SK-N-SH (cell line): ENCODE results near the gene SNX12. TPM values are rescaled to one million over a fixed set of nuclear protein-coding genes. Genes with fewer than 3 reads are reported as not detected.

ENCODE experiments used
- CTCF ChIA-PET: fragments of 300-600, 350-600 bp; formaldehyde crosslinking; extraction: SDS; loops from one replicate; lab custom pipeline; 2021; lab: Yijun Ruan, JAX
- POLR2A ChIA-PET: fragments of 350-600 bp; sonication (Branson Sonifier 250); formaldehyde crosslinking; extraction: SDS; loops from one replicate; lab custom pipeline; 2020; ENCODE audit warnings: antibody characterized with exemption, inconsistent platforms; lab: Yijun Ruan, JAX
- DNase-seq: peaks from one replicate; pipeline ENCODE4 v3.0.0; 2012
- H2AFZ ChIP-seq: fragments of 200-600 bp; sonication (generic); 2 replicates; pipeline ENCODE4 v1.8.1; 2016; ENCODE audit warnings: antibody characterized with exemption, mild to moderate bottlenecking, low read depth
- H3F3A ChIP-seq: fragments of 200-600 bp; sonication (generic); replicated peaks from 2 replicates; pipeline ENCODE3; 2016; ENCODE audit warnings: antibody characterized with exemption, mild to moderate bottlenecking; ENCODE audit not compliant: insufficient read depth
- H3K27ac ChIP-seq, 2 experiments: fragments of 200-500 bp in 1 of 2; fragments of 200-600 bp in 1 of 2; sonication (Bioruptor generic) in 1 of 2; sonication (generic), shearing (Covaris generic) in 1 of 2; 2 replicates each; pipeline versions ENCODE4 v1.5.1 to v1.6.1; 2014 to 2016; ENCODE audit warnings: low read depth in 2 of 2, inconsistent platforms in 1 of 2, low read length in 1 of 2, mild to moderate bottlenecking in 1 of 2, mixed read lengths in 1 of 2
- H3K27me3 ChIP-seq: fragments of 200-600 bp; sonication (generic), shearing (Covaris generic); 2 replicates; pipeline ENCODE4 v1.6.1; 2016; ENCODE audit warnings: mixed run types; ENCODE audit not compliant: insufficient read depth
- H3K36me3 ChIP-seq, 2 experiments: fragments of 200-500 bp in 1 of 2; fragments of 200-600 bp in 1 of 2; sonication (Bioruptor generic) in 1 of 2; sonication (generic) in 1 of 2; replicated peaks in 1 of 2; 2 replicates each; pipeline versions ENCODE3 to v1.5.1; 2014 to 2016; ENCODE audit warnings: low read length in 1 of 2, mild to moderate bottlenecking in 1 of 2; ENCODE audit not compliant: insufficient read depth in 2 of 2, control insufficient read depth in 1 of 2
- H3K4me1 ChIP-seq, 2 experiments: fragments of 200-500 bp in 1 of 2; fragments of 200-600 bp in 1 of 2; sonication (Bioruptor generic) in 1 of 2; sonication (generic), shearing (Covaris generic) in 1 of 2; 2 replicates each; pipeline versions ENCODE4 v1.5.1 to v1.6.1; 2014 to 2016; ENCODE audit warnings: low read depth in 1 of 2, low read length in 1 of 2, mixed run types in 1 of 2; ENCODE audit not compliant: insufficient read depth in 2 of 2, control insufficient read depth in 1 of 2
- H3K4me2 ChIP-seq: fragments of 200-600 bp; sonication (generic), shearing (Covaris generic); 2 replicates; pipeline ENCODE4 v1.6.1; 2017; ENCODE audit warnings: mixed run types
- H3K4me3 ChIP-seq, 2 experiments: fragments of 200-500 bp in 1 of 2; fragments of 200-600 bp in 1 of 2; sonication (Bioruptor generic) in 1 of 2; sonication (generic), shearing (Covaris generic) in 1 of 2; 2 replicates each; pipeline versions ENCODE4 v1.5.1 to v1.8.1; 2014 to 2016; ENCODE audit warnings: low read depth in 2 of 2, inconsistent platforms in 1 of 2, low read length in 1 of 2, mild to moderate bottlenecking in 1 of 2, mixed read lengths in 1 of 2, moderate library complexity in 1 of 2
- H3K79me2 ChIP-seq: fragments of 200-600 bp; sonication (generic); 2 replicates; pipeline ENCODE4 v1.8.1; 2017; ENCODE audit warnings: mild to moderate bottlenecking; ENCODE audit not compliant: insufficient read depth
- H3K9ac ChIP-seq: fragments of 200-600 bp; sonication (generic); 2 replicates; pipeline ENCODE4 v1.6.1; 2017; ENCODE audit warnings: mixed run types
- H3K9me2 ChIP-seq: fragments of 200-600 bp; sonication (generic); 2 replicates; pipeline ENCODE4 v1.6.1; 2017; ENCODE audit warnings: mixed run types
- H3K9me3 ChIP-seq: fragments of 200-600 bp; sonication (generic); 2 replicates; pipeline ENCODE4 v1.6.1; 2017; ENCODE audit warnings: mixed run types, mild to moderate bottlenecking, moderate library complexity
- H4K20me1 ChIP-seq: fragments of 200-600 bp; sonication (generic); 2 replicates; pipeline ENCODE4 v1.6.1; 2017; ENCODE audit warnings: mild to moderate bottlenecking, mixed run types; ENCODE audit not compliant: insufficient read depth
- ELF1 ChIP-seq: IDR thresholded peaks from 2 replicates; pipeline ENCODE4 v1.4.0; 2012
- EP300 ChIP-seq, 2 experiments: IDR thresholded peaks; 2 replicates each; pipeline versions ENCODE4 v1.4.0 to v1.6.1; 2012; ENCODE audit warnings: borderline replicate concordance in 1 of 2, low read depth in 1 of 2, low read length in 1 of 2
- EZH2phosphoT487 ChIP-seq: fragments of 200-600 bp; sonication (generic); IDR thresholded peaks from 2 replicates; pipeline ENCODE4 v1.6.1; 2017; ENCODE audit warnings: low read depth, mixed run types, mild to moderate bottlenecking, antibody characterized with exemption, moderate library complexity, borderline replicate concordance
- FOSL2 ChIP-seq: IDR thresholded peaks from 2 replicates; pipeline ENCODE4 v1.4.0; 2012; ENCODE audit warnings: low read depth, mild to moderate bottlenecking, moderate library complexity, borderline replicate concordance
- FOXJ3 ChIP-seq: sonication (generic); formaldehyde crosslinking; IDR thresholded peaks from 2 replicates; pipeline ENCODE4 v1.5.1; 2020; ENCODE audit warnings: mild to moderate bottlenecking, missing genetic modification reagents
- FOXM1 ChIP-seq: IDR thresholded peaks from 2 replicates; pipeline ENCODE4 v1.4.0; 2012; ENCODE audit warnings: low read depth, mild to moderate bottlenecking
- GABPA ChIP-seq: IDR thresholded peaks from 2 replicates; pipeline ENCODE4 v1.4.0; 2012; ENCODE audit warnings: low read depth, mild to moderate bottlenecking
- RAD21 ChIP-seq: IDR thresholded peaks from 2 replicates; pipeline ENCODE4 v1.6.1; 2012; ENCODE audit warnings: mild to moderate bottlenecking, low read length
- RXRA ChIP-seq: IDR thresholded peaks from 2 replicates; pipeline ENCODE4 v1.4.0; 2012; ENCODE audit warnings: low read depth, mild to moderate bottlenecking, borderline replicate concordance
- SIN3A ChIP-seq: IDR thresholded peaks from 2 replicates; pipeline ENCODE4 v1.6.1; 2012; ENCODE audit warnings: low read depth, mild to moderate bottlenecking, low read length, moderate library complexity, borderline replicate concordance
- SMC3 ChIP-seq: IDR thresholded peaks from 2 replicates; pipeline ENCODE4 v1.6.1; 2012; ENCODE audit warnings: low read depth, low read length, improper control_type of control experiment
- TAF1 ChIP-seq: IDR thresholded peaks from 2 replicates; pipeline ENCODE4 v1.6.1; 2012; ENCODE audit warnings: low read depth, mild to moderate bottlenecking, low read length, moderate library complexity, borderline replicate concordance
- TEAD4 ChIP-seq: IDR thresholded peaks from 2 replicates; pipeline ENCODE4 v1.4.0; 2012; ENCODE audit warnings: mild to moderate bottlenecking, borderline replicate concordance; ENCODE audit not compliant: insufficient read depth
- WGBS: methylation state at CpG from one replicate; pipeline ENCODE4 v1.1.6; 2017; ENCODE audit warnings: low lambda C conversion rate; 5-methylcytosine and 5-hydroxymethylcytosine counted together
- polyA plus RNA-seq, 3 experiments: library from polyadenylated mRNA; depleted of rRNA; stranded (reverse); fragments of >200 nt; gene quantifications; 2 replicates each; pipeline ENCODE4 v1.2.3, GENCODE V29; 2012
- TF ChIP-seq, protein P1 (sequence below): IDR thresholded peaks from 2 replicates; pipeline ENCODE4; 2012
- TF ChIP-seq, protein P2 (sequence below): fragments of 150-350 bp; IDR thresholded peaks from 2 replicates; pipeline ENCODE4 v1.6.1; 2017; ENCODE audit warnings: antibody characterized with exemption, low read length, low read depth, borderline replicate concordance
- TF ChIP-seq, protein P3 (sequence below): fragments of 150-350 bp; IDR thresholded peaks from 2 replicates; pipeline ENCODE4 v1.6.1; 2016; ENCODE audit warnings: mild to moderate bottlenecking, low read depth, low read length
- TF ChIP-seq, protein P4 (sequence below): IDR thresholded peaks from 2 replicates; pipeline ENCODE4 v1.4.0; 2012; ENCODE audit warnings: low read depth
- TF ChIP-seq, protein P5 (sequence below): IDR thresholded peaks from 2 replicates; pipeline ENCODE4 v1.4.0; 2012; ENCODE audit warnings: low read depth, borderline replicate concordance

SNX12 gene
- polyA plus RNA-seq, 1 of the 3 experiments (the other 2 are of a cell fraction), result 39.8 TPM

DNA sequence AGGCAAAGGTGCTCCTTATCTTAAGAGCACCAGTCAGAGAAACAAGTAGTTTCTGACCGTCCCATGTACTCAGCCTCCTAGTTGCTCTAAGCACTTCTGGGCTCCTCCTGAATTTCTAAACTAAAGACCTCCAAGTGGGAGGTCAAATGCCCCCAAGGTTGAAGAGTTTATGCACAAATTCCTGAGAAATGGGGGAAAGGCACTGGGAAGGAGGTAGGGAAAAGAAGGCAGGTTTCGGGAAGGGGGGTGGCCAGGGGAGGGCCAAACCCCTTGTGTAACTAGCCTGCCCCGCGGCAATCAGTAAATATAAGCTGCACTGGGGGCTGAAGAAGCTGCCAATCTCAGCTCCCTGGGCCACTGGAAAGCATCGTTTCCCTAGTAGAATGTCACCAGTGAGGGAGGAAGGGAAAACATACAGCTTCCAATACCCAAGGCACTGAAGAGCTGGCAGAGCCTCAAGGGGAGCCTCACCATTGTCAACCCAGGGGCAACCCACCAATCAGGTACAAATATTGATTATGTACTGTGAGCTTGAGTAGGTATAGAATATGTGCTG is 30.9 kb upstream of the SNX12 start:
- POLR2A ChIA-PET, result no interaction called here
- Histone ChIP-seq H3K4me2 (no peak overlapping the region), H3K4me3 (no peak overlapping the region), H3K27me3 (peaks cover 5% of the 10 kb centered on the region; the same call in 1 of the 2 replicates), H3K9me3 (no peaks in the 10 kb centered on the region), H2AFZ (no peak overlapping the region), H3K9ac (no peak overlapping the region), H3F3A (no peaks in the 10 kb centered on the region), H3K27ac (no peak overlapping the region), H3K36me3 (no peaks in the 10 kb centered on the region), H3K4me1 (peaks cover 0 to 40% of the 10 kb centered on the region in 2 experiments; a peak in 1 of 4 replicates), H3K9me2 (no peaks in the 10 kb centered on the region), H4K20me1 (no peaks in the 10 kb centered on the region), H3K79me2 (no peaks in the 10 kb centered on the region)
- 44% methylated on average over 5 of the region's 5 CpGs for WGBS
- CTCF ChIA-PET, result interaction anchor here (3.7 kb wide), 1 partner anchor 31 kb away, joined by 30 read pairs; no protein-coding TSS in a partner anchor
- TF ChIP-seq, protein P1, sequence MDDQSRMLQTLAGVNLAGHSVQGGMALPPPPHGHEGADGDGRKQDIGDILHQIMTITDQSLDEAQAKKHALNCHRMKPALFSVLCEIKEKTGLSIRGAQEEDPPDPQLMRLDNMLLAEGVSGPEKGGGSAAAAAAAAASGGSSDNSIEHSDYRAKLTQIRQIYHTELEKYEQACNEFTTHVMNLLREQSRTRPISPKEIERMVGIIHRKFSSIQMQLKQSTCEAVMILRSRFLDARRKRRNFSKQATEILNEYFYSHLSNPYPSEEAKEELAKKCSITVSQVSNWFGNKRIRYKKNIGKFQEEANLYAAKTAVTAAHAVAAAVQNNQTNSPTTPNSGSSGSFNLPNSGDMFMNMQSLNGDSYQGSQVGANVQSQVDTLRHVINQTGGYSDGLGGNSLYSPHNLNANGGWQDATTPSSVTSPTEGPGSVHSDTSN, result no peak
- TF ChIP-seq TEAD4 (no peak), SMC3 (no peak), EZH2phosphoT487 (no peak), ELF1 (no peak), RXRA (no peak), RAD21 (no peak), EP300 (IDR thresholded peaks at IDR 0.05; ENCODE audit: borderline replicate concordance in 1 of 2, low read depth in 1 of 2, low read length in 1 of 2) (no peak), SIN3A (no peak), FOSL2 (no peak), FOXM1 (no peak), FOXJ3 (CRISPR knock-in tag) (no peak), TAF1 (no peak), GABPA (no peak)
- TF ChIP-seq, protein P2, sequence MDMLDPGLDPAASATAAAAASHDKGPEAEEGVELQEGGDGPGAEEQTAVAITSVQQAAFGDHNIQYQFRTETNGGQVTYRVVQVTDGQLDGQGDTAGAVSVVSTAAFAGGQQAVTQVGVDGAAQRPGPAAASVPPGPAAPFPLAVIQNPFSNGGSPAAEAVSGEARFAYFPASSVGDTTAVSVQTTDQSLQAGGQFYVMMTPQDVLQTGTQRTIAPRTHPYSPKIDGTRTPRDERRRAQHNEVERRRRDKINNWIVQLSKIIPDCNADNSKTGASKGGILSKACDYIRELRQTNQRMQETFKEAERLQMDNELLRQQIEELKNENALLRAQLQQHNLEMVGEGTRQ, result no peak
- TF ChIP-seq, protein P3, sequence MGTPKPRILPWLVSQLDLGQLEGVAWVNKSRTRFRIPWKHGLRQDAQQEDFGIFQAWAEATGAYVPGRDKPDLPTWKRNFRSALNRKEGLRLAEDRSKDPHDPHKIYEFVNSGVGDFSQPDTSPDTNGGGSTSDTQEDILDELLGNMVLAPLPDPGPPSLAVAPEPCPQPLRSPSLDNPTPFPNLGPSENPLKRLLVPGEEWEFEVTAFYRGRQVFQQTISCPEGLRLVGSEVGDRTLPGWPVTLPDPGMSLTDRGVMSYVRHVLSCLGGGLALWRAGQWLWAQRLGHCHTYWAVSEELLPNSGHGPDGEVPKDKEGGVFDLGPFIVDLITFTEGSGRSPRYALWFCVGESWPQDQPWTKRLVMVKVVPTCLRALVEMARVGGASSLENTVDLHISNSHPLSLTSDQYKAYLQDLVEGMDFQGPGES, result no peak
- TF ChIP-seq, protein P4, sequence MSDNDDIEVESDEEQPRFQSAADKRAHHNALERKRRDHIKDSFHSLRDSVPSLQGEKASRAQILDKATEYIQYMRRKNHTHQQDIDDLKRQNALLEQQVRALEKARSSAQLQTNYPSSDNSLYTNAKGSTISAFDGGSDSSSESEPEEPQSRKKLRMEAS, result no peak
- TF ChIP-seq, protein P5, sequence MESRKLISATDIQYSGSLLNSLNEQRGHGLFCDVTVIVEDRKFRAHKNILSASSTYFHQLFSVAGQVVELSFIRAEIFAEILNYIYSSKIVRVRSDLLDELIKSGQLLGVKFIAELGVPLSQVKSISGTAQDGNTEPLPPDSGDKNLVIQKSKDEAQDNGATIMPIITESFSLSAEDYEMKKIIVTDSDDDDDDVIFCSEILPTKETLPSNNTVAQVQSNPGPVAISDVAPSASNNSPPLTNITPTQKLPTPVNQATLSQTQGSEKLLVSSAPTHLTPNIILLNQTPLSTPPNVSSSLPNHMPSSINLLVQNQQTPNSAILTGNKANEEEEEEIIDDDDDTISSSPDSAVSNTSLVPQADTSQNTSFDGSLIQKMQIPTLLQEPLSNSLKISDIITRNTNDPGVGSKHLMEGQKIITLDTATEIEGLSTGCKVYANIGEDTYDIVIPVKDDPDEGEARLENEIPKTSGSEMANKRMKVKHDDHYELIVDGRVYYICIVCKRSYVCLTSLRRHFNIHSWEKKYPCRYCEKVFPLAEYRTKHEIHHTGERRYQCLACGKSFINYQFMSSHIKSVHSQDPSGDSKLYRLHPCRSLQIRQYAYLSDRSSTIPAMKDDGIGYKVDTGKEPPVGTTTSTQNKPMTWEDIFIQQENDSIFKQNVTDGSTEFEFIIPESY, result no peak
- DNase-seq, result no peak
